HepG2 (cell line): Measurements from ENCODE around the gene SHBG. TPM values are rescaled to one million over a fixed set of nuclear protein-coding genes. Genes with fewer than 3 reads are reported as not detected.
A peak's percentile ranks its signal among the peaks of the same experiment; 100 is the strongest.

Experiments
- ARNT ChIP-seq: fragments of 450-650 bp; IDR thresholded peaks from 2 replicates; pipeline ENCODE4 v1.6.1; 2017
- ATF7-NPFF ChIP-seq: sonication (generic); formaldehyde crosslinking; IDR thresholded peaks from 2 replicates; pipeline ENCODE4 v1.8.1; 2023; ENCODE audit warnings: mild to moderate bottlenecking, low read depth, missing genetic modification reagents, moderate library complexity
- KLF12 ChIP-seq: sonication (generic); formaldehyde crosslinking; IDR thresholded peaks from 2 replicates; pipeline ENCODE4 v1.4.0; 2020; ENCODE audit warnings: missing genetic modification reagents, borderline replicate concordance
- MAFF ChIP-seq: IDR thresholded peaks from 2 replicates; pipeline ENCODE4 v1.6.1; 2011; ENCODE audit warnings: low read depth, low read length, improper control_type of control experiment
- MXD4 ChIP-seq: IDR thresholded peaks from 2 replicates; pipeline ENCODE4 v1.6.1; 2016; ENCODE audit warnings: mild to moderate bottlenecking, missing biosample characterization, missing genetic modification reagents
- REL ChIP-seq: sonication (generic); formaldehyde crosslinking; conservative IDR thresholded peaks from 2 replicates; pipeline ENCODE4 v1.8.0; 2022; ENCODE audit warnings: mild to moderate bottlenecking, missing genetic modification reagents, moderate library complexity
- SAP130 ChIP-seq: IDR thresholded peaks from 2 replicates; pipeline ENCODE4 v1.6.1; 2016; ENCODE audit warnings: low read depth
- ZFP36L2 ChIP-seq: sonication (generic); formaldehyde crosslinking; IDR thresholded peaks from 2 replicates; pipeline ENCODE4 v1.4.0; 2020; ENCODE audit warnings: missing genetic modification reagents
- ZFY ChIP-seq: sonication (generic); formaldehyde crosslinking; IDR thresholded peaks from 2 replicates; pipeline ENCODE4 v1.4.0; 2020; ENCODE audit warnings: missing genetic modification reagents
- ZIK1 ChIP-seq: sonication (generic); formaldehyde crosslinking; IDR thresholded peaks from 2 replicates; pipeline ENCODE4 v1.5.0; 2020; ENCODE audit warnings: mild to moderate bottlenecking, low read depth, missing genetic modification reagents, borderline replicate concordance
- ZNF33A ChIP-seq: sonication (generic); formaldehyde crosslinking; IDR thresholded peaks from 2 replicates; pipeline ENCODE4 v1.5.1; 2020; ENCODE audit warnings: missing genetic modification reagents, mild to moderate bottlenecking, moderate library complexity, borderline replicate concordance
- ZNF441 ChIP-seq: sonication (generic); formaldehyde crosslinking; IDR thresholded peaks from 2 replicates; pipeline ENCODE4 v1.7.0; 2021; ENCODE audit warnings: missing genetic modification reagents, borderline replicate concordance
- ZNF496 ChIP-seq: sonication (generic); formaldehyde crosslinking; IDR thresholded peaks from 2 replicates; pipeline ENCODE4 v1.8.1; 2023; ENCODE audit warnings: mild to moderate bottlenecking, moderate library complexity, missing genetic modification reagents; ENCODE audit not compliant: insufficient replicate concordance
- ZNF644 ChIP-seq: IDR thresholded peaks from 2 replicates; pipeline ENCODE4 v1.6.1; 2016; ENCODE audit warnings: low read depth
- ZNF737 ChIP-seq: sonication (generic); formaldehyde crosslinking; IDR thresholded peaks from 2 replicates; pipeline ENCODE4 v1.5.0; 2020; ENCODE audit warnings: missing genetic modification reagents, mild to moderate bottlenecking, borderline replicate concordance
- ZNF788 ChIP-seq: sonication (generic); formaldehyde crosslinking; IDR thresholded peaks from 2 replicates; pipeline ENCODE4 v1.5.0; 2020; ENCODE audit warnings: mild to moderate bottlenecking, missing genetic modification reagents, borderline replicate concordance
- polyA plus RNA-seq, 8 experiments: library from polyadenylated mRNA; depleted of rRNA in 3 of 8; stranded (reverse) in 7 of 8; unstranded in 1 of 8; fragments of >200 nt; fragmentation: Illumina TruSeq in 4 of 8; extraction: Trizol in 4 of 8; gene quantifications; 2 replicates each; pipeline versions ENCODE4 v1.2.1 to v1.2.3, GENCODE V29; 2011 to 2016; ENCODE audit warnings: low read depth in 4 of 8, missing spikeins in 1 of 8, mixed read lengths in 1 of 8; ENCODE audit not compliant: insufficient read depth in 1 of 8
- total RNA-seq, 5 experiments: library from RNA; depleted of rRNA; stranded (reverse); fragments of >200 nt; fragmentation: Illumina TruSeq; extraction: Trizol; gene quantifications; 2 replicates each; pipeline ENCODE4 v1.2.3, GENCODE V29; 2016; ENCODE audit warnings: low read depth in 1 of 5
- TF ChIP-seq, protein P1 (sequence below): sonication (generic); formaldehyde crosslinking; IDR thresholded peaks from 2 replicates; pipeline ENCODE4 v1.5.0; 2020; ENCODE audit warnings: mild to moderate bottlenecking, missing genetic modification reagents, borderline replicate concordance
- TF ChIP-seq, protein P2 (sequence below): sonication (generic); formaldehyde crosslinking; IDR thresholded peaks from 2 replicates; pipeline ENCODE4 v1.4.0; 2020; ENCODE audit warnings: missing genetic modification reagents
- TF ChIP-seq, protein P3 (sequence below): sonication (generic); formaldehyde crosslinking; IDR thresholded peaks from 2 replicates; pipeline ENCODE4 v1.4.0; 2020; ENCODE audit warnings: mild to moderate bottlenecking, missing genetic modification reagents
- TF ChIP-seq, protein P4 (sequence below): sonication (generic); formaldehyde crosslinking; IDR thresholded peaks from 2 replicates; pipeline ENCODE4 v1.4.0; 2020; ENCODE audit warnings: missing genetic modification reagents

The SHBG gene
- total and polyA plus RNA-seq, 2 of the 13 experiments (the other 11 are each of a cell fraction or from before 2014, with no cell fraction given) = 4.0 to 6.1 TPM

DNA sequence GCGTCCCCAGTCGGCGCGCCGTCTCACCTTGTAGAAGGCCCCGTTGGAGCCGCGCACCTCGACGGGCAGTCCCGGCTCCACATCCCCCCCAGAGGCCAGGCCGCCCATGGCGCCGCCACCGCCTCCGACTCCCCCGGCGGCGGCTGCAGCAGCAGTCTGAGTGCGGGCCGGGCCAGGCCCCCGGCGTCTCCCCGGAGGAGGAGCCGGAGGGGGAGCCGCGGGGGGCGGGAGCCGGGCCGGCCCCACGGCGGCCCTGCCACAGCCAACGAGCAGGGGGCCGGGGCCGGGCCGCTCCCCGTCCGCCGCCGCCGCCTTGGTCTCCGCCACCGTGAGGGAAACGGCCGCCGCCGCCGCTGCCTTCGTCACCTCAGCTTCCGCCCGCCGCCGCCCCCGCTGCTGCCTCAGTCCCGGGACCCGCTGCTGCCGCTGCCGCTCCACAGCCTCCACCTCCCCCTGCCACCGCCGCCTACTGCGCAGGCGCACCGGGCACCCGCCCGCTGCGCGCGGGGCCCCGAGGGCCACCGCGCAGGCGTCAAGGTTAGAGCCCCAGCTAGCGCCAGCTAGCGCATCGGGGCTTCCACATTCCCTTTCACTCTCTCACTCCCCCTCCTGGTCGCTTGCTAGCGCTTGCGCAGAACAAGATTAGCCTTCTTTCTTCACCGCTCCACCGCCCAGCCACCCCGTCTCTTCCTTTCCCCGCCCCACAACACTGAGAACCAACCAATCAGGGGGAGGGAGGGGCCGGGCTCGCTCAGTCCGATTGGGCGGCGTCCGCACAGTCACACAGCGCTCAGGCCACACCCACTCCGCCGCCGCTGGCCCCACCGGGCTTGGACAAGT, 15.3 kb upstream of the SHBG start, which contains the start of gene FXR2 (continued):
- TF ChIP-seq, protein P1, sequence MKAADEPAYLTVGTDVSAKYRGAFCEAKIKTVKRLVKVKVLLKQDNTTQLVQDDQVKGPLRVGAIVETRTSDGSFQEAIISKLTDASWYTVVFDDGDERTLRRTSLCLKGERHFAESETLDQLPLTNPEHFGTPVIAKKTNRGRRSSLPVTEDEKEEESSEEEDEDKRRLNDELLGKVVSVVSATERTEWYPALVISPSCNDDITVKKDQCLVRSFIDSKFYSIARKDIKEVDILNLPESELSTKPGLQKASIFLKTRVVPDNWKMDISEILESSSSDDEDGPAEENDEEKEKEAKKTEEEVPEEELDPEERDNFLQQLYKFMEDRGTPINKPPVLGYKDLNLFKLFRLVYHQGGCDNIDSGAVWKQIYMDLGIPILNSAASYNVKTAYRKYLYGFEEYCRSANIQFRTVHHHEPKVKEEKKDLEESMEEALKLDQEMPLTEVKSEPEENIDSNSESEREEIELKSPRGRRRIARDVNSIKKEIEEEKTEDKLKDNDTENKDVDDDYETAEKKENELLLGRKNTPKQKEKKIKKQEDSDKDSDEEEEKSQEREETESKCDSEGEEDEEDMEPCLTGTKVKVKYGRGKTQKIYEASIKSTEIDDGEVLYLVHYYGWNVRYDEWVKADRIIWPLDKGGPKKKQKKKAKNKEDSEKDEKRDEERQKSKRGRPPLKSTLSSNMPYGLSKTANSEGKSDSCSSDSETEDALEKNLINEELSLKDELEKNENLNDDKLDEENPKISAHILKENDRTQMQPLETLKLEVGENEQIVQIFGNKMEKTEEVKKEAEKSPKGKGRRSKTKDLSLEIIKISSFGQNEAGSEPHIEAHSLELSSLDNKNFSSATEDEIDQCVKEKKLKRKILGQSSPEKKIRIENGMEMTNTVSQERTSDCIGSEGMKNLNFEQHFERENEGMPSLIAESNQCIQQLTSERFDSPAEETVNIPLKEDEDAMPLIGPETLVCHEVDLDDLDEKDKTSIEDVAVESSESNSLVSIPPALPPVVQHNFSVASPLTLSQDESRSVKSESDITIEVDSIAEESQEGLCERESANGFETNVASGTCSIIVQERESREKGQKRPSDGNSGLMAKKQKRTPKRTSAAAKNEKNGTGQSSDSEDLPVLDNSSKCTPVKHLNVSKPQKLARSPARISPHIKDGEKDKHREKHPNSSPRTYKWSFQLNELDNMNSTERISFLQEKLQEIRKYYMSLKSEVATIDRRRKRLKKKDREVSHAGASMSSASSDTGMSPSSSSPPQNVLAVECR = 0 out of 2 replicates have a peak, but pooled peaks have one; percentile 35
- TF ChIP-seq ZNF644 (CRISPR knock-in tag) (no peak), MAFF (no peak), ZNF441 (CRISPR knock-in tag) (no peak), ZFP36L2 (CRISPR knock-in tag) (no peak), ZNF33A (no peak), ARNT (no peak), ATF7-NPFF (CRISPR knock-in tag) (0 out of 2 replicates have a peak, but pooled peaks have one; percentile 40), ZIK1 (peak; percentile 60; the same call in 1 of the 2 replicates), ZNF496 (CRISPR knock-in tag) (no peak), KLF12 (CRISPR knock-in tag) (0 out of 2 replicates have a peak, but pooled peaks have one; percentile 31), ZNF788 (CRISPR knock-in tag) (peak; percentile 22; the same call in 1 of the 2 replicates), ZNF737 (CRISPR knock-in tag) (no peak), ZFY (CRISPR knock-in tag) (peak; percentile 80), REL (CRISPR knock-in tag) (no peak), MXD4 (no peak), SAP130 (peak; percentile 71)
- TF ChIP-seq, protein P2, sequence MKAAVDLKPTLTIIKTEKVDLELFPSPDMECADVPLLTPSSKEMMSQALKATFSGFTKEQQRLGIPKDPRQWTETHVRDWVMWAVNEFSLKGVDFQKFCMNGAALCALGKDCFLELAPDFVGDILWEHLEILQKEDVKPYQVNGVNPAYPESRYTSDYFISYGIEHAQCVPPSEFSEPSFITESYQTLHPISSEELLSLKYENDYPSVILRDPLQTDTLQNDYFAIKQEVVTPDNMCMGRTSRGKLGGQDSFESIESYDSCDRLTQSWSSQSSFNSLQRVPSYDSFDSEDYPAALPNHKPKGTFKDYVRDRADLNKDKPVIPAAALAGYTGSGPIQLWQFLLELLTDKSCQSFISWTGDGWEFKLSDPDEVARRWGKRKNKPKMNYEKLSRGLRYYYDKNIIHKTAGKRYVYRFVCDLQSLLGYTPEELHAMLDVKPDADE = no peak
- TF ChIP-seq, protein P3, sequence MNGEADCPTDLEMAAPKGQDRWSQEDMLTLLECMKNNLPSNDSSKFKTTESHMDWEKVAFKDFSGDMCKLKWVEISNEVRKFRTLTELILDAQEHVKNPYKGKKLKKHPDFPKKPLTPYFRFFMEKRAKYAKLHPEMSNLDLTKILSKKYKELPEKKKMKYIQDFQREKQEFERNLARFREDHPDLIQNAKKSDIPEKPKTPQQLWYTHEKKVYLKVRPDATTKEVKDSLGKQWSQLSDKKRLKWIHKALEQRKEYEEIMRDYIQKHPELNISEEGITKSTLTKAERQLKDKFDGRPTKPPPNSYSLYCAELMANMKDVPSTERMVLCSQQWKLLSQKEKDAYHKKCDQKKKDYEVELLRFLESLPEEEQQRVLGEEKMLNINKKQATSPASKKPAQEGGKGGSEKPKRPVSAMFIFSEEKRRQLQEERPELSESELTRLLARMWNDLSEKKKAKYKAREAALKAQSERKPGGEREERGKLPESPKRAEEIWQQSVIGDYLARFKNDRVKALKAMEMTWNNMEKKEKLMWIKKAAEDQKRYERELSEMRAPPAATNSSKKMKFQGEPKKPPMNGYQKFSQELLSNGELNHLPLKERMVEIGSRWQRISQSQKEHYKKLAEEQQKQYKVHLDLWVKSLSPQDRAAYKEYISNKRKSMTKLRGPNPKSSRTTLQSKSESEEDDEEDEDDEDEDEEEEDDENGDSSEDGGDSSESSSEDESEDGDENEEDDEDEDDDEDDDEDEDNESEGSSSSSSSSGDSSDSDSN = peak; percentile 77
- TF ChIP-seq, protein P4, sequence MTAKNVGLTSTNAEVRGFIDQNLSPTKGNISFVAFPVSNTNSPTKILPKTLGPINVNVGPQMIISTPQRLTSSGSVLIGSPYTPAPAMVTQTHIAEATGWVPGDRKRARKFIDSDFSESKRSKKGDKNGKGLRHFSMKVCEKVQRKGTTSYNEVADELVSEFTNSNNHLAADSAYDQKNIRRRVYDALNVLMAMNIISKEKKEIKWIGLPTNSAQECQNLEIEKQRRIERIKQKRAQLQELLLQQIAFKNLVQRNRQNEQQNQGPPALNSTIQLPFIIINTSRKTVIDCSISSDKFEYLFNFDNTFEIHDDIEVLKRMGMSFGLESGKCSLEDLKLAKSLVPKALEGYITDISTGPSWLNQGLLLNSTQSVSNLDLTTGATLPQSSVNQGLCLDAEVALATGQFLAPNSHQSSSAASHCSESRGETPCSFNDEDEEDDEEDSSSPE (CRISPR knock-in tag) = 0 out of 2 replicates have a peak, but pooled peaks have one; percentile 32
